NCI-H510A treated with DMSO at 0.1 percent for 48 hours (cell line): Measurements from ENCODE around the gene LUC7L3.

Source experiments
- DNase-seq: peaks from one replicate; lab custom pipeline; 2025; lab: John Stamatoyannopoulos, UW

LUC7L3 gene

DNA sequence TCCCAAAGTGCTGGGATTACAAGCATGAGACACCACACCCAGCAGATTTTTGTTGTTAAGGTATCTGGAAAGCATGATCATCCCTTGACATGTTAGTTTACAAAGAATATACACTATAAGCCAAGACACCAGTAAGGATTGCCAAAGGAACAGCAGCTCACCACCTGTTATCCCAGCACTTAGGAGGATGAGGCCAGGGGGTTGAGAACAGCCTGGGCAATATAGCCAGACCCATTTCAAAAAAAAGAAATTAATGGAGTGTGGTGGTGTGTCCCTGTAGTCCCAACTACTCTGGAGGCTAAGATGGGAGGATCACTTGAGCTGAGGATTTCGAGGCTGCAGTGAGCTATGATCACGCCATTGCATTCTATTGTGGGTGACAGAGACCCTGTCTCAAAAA is 42.8 kb downstream of the LUC7L3 start:
- no peak for DNase-seq

DNA sequence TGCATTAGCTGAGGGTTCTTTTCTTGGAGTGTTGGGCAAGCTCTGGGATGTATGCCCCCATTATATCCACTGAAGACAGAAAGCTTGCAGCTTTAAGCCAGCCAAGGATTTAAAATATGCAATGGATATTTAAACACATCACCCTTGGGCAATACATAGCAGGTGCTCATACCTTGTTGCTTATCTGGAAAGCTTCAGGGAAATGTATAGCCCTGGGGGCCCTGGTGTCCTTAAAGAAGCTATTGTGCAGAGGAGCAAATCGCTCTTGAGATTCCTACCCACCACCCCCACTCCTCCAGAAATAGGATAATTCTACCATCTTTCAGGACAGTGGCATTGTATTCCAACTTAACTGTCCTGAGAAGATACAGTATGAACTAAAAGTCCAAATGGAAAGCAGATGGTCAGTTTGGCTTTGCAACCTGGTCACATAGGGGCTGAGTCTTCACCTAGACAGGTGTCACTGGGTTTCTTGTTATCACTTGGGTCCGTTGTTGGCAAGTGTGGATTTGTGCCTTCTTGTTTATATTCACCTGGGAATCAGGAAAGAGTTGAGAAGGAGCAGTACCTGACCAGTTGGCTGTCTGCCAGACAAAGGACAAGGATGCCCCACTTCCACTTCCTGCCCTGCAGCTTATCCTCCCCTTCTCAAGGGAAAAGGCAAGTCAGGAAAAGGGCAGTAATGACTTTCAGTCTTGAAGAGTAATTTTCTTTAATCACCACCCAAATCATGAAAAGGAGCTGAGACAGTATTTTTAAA is 44.5 kb downstream of the LUC7L3 start:
- DNase-seq, result peak; percentile 66

DNA sequence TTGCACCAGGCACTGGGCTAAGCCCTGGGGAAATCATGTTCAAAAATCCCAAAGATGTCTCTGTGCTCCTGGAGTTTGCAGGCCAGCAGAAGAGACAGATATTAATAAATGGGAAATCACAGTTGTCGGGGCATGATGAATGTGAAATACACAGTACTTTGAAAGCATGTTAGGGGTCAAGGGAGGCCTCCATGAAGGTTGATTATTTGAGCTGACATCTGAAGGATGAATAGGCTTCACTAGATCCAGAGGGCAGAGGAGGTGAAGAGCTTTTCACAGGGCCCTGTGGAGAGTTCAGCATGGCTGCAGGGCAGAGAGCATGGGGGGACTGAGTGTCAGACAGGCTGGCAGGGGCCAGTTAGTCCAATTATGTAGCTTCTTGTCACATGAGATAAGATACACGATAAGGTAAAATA is 45.3 kb downstream of the LUC7L3 start:
- DNase-seq, result no peak

DNA sequence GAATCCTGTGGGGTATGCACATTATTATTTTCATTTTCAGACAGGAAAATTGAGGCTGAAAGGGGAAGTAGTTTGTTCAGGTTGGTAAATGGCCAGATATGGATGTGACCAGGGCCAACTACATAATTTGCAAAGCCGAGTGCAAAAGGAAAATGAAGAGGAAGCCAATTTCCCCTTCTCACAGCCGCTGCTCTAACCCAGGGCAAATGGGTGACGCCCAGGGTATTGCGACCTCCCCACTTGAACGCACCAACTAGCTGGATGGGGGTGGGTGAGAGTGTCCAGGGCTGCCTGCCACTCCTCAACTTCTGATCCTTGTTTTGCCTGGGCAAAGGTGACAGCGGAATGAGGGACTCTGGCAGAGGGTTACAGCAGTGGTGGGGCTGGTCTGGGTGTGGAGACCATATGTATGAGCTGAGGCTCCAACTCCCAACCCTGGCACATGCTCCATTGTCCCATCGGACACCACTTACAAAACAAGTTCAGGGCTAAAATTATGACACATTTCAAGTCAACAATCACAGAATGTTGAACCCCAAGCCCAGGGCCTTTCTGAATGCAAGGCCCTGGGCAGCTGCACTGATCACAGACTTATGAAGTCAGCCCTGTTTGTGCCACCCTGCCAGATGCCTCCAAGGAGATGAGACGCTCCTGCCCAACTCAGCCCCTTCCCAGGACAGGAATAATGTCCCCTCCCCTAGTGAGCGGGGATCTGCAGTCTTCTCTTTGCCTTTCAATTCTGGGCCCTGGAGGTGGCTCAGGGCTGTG is 46.2 kb downstream of the LUC7L3 start:
- DNase-seq, result no peak

- no peak for DNase-seq
Measured at GRCh38 chr17:50766222-50767023, 47.0 kb downstream of the LUC7L3 start.

GRCh38 chr17:50767030-50767429 is 47.6 kb downstream of the LUC7L3 start:
- DNase-seq, result no peak

GRCh38 chr17:50767446-50767845 is 48.0 kb downstream of the LUC7L3 start, which contains the start of gene ANKRD40CL:
Gene ANKRD40CL (minus strand): TSS chr17:50767518. CDS start chr17:50766913, 605 bp downstream.
- no peak for DNase-seq

- peak; percentile 74 for DNase-seq
Measured at GRCh38 chr17:50768346-50768761, 49.0 kb downstream of the LUC7L3 start.

- no peak for DNase-seq
Measured at GRCh38 chr17:50769884-50770283, 50.5 kb downstream of the LUC7L3 start.

DNA sequence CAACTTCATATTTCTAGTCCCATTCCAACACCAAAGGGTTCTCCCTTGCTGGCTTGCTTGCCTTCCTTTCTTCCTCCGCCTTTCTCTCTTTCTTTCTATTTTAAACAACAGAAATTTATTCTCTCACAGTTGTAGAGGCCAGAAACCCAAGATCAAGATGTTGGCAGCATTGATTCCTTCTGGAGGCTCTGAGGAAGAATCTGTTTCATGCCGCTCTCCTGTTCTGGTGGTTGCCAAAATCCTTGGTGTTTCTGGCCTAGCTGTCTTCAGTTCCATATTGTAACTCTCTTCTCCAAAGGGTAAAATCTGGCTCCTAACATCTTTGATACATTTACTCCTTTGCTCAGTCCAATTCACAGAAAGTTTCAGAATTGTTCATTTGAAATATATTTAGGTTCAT is 50.9 kb downstream of the LUC7L3 start:
- no peak for DNase-seq

DNA sequence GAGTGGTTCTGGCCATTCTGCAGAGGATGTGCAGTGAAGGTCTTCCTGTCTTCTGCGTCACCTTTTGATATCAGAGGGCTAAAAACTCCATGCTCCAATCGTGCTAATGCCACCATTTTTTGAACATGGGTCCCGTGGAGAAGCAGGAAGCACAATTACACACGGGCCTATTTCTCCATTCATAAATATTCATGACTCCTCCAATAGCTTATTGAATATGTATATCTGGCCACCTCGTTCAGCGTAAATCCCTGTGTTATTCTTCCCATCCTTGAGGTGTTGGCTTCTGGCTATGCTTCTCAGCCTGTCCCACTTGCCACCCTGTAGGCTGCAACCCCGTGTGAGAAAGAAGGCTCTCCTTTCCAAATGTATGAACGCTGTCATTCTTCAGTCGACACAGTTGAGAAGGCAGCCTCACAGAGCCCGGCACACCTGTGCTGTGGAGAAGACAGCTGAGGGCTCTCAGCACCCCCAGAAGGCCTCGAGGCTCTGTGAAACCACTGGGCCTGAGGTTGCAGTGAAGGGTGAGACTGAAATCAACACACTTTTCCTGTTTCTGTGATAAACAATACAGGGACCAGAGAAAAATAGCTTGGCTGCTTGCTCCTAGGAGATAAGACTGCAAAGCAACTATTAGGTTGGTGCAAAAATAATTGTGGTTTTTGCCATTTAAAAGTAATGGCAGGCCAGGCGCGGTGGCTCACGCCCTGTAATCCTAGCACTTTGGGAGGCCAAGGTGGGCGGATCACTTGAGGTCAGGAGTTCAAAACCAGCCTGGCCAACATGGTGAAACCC is 52.8 kb downstream of the LUC7L3 start:
- DNase-seq, result no peak

DNA sequence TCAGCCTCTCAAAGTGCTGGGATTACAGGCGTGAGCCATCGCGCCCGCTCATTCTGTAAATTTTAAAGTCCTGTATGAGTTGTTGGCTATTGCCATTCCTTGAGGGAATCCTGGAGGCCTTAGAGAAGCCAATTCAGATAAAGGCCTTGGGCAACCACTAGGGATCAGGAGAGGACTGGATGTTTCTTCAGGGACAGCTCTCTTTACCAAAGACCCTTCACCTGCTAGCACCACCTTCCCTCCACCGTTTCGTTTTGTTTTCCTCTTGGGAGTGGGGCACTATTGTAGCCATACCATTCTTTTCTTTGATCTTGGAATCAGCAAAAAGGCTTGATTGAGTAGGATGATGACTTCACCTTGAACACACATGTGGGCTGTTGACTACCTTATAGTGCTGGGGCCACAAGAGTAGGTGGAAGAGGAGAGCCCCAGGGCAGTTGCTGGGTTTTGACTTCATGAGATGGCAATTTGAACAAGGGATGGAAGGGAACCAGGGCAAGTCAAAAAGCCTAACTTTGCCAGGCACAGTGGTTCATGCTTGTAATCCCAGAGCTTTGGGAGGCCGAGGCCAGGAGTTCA is 54.9 kb downstream of the LUC7L3 start:
- DNase-seq, result no peak

- no peak for DNase-seq
Measured at GRCh38 chr17:50775926-50776325, 56.5 kb downstream of the LUC7L3 start.

- DNase-seq, result no peak
Measured at GRCh38 chr17:50778471-50778870, 59.1 kb downstream of the LUC7L3 start.

GRCh38 chr17:50778988-50779387 is 59.6 kb downstream of the LUC7L3 start:
- DNase-seq, result no peak

- no peak for DNase-seq
Measured at GRCh38 chr17:50779747-50780353, 60.4 kb downstream of the LUC7L3 start.

DNA sequence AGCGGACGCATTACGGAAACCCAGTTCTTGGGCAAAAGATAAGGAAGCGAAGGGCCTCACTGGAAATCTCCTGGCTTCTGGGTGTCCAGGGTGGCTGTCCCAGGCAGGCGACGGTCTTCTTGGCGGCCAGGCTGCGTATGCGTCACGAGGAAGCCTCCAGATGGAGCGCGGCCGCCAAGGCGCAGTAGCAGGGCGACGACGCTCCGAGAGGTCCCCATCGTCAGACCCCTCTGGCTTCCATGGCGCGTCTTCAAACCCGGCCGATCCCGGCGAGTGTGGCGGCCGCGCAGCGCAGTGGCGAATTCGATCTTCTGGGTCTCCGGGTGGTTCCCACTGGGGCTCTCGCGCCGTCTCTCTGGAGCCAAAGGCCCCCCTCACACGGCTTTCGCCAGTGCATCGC is 61.8 kb downstream of the LUC7L3 start:
- no peak for DNase-seq

DNA sequence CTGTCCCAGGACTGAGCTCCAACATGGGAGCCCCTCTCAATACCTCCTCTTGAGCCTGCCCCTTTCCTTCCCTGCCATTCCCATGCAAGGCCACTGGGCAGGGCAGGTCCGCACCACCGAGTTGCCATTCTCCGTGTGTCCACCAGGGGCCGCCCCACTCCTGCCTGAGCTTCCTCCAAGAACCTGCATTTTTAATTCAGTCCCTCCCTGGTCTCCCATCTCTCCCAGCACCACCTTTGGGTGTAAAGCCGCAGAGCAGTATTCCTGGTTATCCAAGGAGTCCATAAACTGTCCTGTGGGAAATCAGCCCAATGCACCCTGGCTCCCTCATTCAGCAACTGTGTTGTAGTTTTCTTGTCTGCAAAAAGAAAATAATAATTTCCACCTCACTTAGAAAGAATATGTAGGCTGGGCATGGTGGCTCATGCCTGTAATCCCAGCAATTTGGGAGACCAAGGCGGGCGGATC is 63.8 kb downstream of the LUC7L3 start:
- peak; percentile 90 for DNase-seq

DNA sequence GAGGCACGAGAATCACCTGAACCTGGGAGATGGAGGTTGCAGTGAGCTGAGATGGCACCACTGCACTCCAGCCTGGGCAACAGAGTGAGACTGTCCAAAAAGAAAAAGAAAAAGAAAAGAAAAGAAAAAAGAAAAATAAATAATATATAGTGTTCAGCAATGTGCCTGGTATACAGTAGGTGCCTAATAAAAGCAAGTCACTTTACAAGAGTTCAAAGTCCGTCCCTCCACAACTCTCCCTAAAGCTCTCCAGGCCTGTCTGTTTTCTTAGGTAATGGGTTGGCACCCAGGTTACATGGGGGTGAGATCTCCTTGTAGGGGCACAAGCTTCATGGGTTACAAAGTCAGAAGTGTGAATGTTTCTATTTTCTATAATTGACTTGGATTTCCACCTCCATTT is 64.5 kb downstream of the LUC7L3 start:
- no peak for DNase-seq

- no peak for DNase-seq
Measured at GRCh38 chr17:50785126-50785525, 65.7 kb downstream of the LUC7L3 start.
